HG03571 (cell line): Measurements from ENCODE around the gene ZNF154.
A peak's percentile ranks its signal among the peaks of the same experiment; 100 is the strongest.
"Not testable (repeated sequence)": the region's sequence is repeated elsewhere in the genome, so short reads cannot be mapped to it uniquely, and the experiment has no call there.

Experiments
- ATAC-seq: cut with Tn5 transposase; IDR thresholded peaks from one replicate; pipeline ENCODE4 v1.9.1; 2021; ENCODE audit not compliant: unreplicated experiment

Gene ZNF154

GRCh38 chr19:57708641-57709361 lies at the start of gene ZNF154:
ZNF154 (minus strand) TSS chr19:57709204; CDS start chr19:57708971, 233 bp downstream.
- no peak for ATAC-seq

- ATAC-seq: no peak
These were observed 48.9 kb upstream of the ZNF154 start for GRCh38 chr19:57757941-57758340.

- no peak for ATAC-seq
These were observed 46.0 kb upstream of the ZNF154 start for GRCh38 chr19:57755031-57755430.

- no peak for ATAC-seq
These were observed 45.2 kb upstream of the ZNF154 start for GRCh38 chr19:57754091-57754673.

- no peak for ATAC-seq
These were observed 39.0 kb upstream of the ZNF154 start for GRCh38 chr19:57748029-57748428.

GRCh38 chr19:57747472-57747807 lies 38.4 kb upstream of the ZNF154 start:
- ATAC-seq: no peak

- peak; percentile 95 for ATAC-seq
These were observed 37.8 kb upstream of the ZNF154 start, which contains the start of gene ZNF776 for GRCh38 chr19:57746580-57747471. ZNF776 (plus strand) TSS chr19:57746815; CDS start chr19:57747059, 244 bp downstream.

- not testable (repeated sequence) for ATAC-seq
These were observed 29.8 kb upstream of the ZNF154 start for GRCh38 chr19:57738770-57739169.

- not testable (repeated sequence) for ATAC-seq
These were observed 29.3 kb upstream of the ZNF154 start for GRCh38 chr19:57738320-57738719.

GRCh38 chr19:57720878-57721277 lies 11.9 kb upstream of the ZNF154 start:
- no peak for ATAC-seq

GRCh38 chr19:57719901-57720519 lies 11.0 kb upstream of the ZNF154 start:
- no peak for ATAC-seq

GRCh38 chr19:57719424-57719823 lies 10.4 kb upstream of the ZNF154 start:
- ATAC-seq: no peak

GRCh38 chr19:57712222-57712621 lies 3.2 kb upstream of the ZNF154 start:
- no peak for ATAC-seq

GRCh38 chr19:57709616-57710015 lies 612 bp upstream of the ZNF154 start:
- ATAC-seq: no peak

GRCh38 chr19:57706346-57706745 lies 2.7 kb downstream of the ZNF154 start:
- no peak for ATAC-seq

GRCh38 chr19:57701625-57702024 lies 7.4 kb downstream of the ZNF154 start:
- ATAC-seq: no peak

- ATAC-seq: no peak
These were observed 19.3 kb downstream of the ZNF154 start for GRCh38 chr19:57689750-57690149.

GRCh38 chr19:57688011-57688763 lies 20.8 kb downstream of the ZNF154 start:
- no peak for ATAC-seq

- no peak for ATAC-seq
These were observed 21.5 kb downstream of the ZNF154 start for GRCh38 chr19:57687363-57688010.

- ATAC-seq: no peak
These were observed 22.3 kb downstream of the ZNF154 start for GRCh38 chr19:57686727-57687126.
